SHP77 (cell line): ENCODE measurements around the gene ACE.
"Not testable (repeated sequence)": the region's sequence is repeated elsewhere in the genome, so short reads cannot be mapped to it uniquely, and the experiment has no call there.

ENCODE experiments used
- DNase-seq, 2 experiments: peaks; one replicate each; lab custom pipeline; 2025; lab: John Stamatoyannopoulos, UW

Gene ACE

DNA sequence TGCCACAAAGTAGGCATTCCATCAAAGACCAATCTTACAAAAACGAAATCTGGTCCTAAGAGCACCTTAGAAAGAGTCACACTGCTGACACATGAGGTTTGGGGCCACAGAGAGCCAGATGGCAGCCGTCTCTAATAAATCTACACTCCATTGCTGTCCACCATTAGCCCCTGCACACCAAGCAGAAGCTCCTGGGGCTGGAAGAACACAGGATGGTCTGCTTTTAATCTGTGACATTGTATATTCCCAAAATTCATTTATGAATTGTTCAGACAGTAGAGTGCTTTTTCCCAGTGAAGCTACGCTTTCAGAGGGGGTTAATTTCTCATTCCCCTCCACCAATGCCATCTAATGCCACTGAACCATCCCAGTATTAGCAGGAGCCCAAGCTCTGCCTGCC is 32.4 kb upstream of the ACE start:
- DNase-seq: no peak

GRCh38 chr17:63445065-63445464 is 31.8 kb upstream of the ACE start:
- DNase-seq: no peak

DNA sequence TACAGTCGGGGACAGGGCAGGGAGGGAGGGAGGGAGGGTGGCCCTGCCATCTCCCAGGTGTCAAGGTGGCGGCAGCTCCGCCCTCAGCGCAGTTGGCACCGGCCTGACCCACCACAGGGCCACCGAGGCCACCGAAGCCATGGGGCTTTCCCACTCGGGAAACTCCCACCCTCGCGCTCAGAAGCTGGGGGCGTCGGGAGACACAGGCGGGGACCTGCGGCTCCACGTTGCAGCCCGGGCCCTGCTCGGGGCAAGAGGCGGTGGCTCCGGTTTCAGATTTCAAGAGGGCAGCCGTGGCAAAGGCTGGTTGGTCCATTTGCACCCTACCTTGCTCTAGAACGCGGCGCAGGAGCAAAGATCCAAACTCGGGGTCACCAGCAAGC is 31.3 kb upstream of the ACE start:
- peak; percentile 48 to 55 for DNase-seq

DNA sequence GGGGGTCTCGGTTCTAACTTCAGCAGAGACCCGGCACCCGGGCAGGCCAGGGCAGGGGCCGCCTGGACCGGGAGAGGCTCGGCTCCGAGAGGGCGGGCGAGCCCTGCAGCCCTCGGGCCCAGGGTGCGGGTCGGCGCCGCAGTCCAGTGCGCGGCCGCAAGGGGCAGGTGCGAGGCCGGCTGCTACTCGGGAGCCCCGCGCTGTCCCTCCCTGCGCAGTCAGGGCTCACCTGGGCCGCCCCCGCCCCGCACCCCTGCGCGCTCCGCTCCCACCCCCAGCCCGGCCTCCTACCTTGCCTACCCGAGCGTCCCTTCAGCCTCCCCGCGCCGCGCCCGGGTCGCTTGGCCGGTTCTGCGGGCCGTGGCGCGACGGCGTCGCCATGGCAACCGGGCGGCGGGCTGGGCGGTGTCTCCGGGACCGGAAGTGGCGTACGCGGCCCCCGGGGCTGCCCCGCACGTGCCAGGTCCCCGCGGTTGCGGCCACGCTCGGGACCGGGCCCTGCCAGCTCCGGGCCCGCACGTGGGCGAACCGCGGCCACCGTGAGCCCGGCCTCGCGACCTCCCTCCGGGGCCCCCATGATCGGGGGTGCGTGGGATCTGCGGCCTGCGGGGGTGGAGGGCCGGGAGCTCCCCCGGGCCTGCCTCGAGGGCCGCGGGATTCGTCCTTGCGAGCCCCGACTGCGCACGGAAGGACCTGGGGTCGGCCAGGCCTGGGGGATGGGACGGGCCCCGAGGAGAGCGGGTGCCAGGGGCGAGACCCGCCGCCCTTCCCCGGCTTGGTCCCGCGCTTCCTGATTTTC is 30.7 kb upstream of the ACE start, which contains the start of gene CYB561:
CYB561 (minus strand) TSS at position 353 of the 799 bp plus-strand sequence. CDS start 8,759 bp downstream, outside the sequence.
- peak; percentile 54 to 83 for DNase-seq

GRCh38 chr17:63446753-63447470 is 29.9 kb upstream of the ACE start:
- peak; percentile 51 to 73 for DNase-seq

DNA sequence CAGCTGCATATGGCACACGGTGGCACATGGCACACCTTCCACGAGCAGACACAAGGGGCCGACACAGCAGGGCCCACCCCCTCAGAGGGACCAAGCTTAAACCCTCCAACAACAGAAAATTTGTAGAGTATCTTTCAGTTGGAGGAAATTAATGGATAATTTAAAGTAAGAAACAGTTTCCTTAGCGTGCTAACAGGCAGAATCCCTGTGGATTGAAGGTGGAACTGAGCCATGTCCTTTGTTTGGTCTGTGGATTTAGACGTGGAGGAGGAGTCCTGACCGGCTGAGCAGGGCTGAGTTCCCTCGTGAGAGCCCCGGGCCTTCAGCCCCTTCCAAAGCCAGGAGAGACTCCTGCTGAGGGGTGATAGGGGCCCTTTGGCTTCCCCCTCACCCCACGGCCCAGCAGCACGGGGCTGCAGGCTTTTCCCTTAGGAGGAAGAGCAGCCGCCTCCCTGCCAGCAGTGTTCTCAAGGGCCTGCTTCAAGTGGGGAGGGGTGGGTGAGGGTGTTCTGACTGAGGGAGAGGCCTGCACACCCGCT is 29.3 kb upstream of the ACE start:
- DNase-seq: no peak

DNA sequence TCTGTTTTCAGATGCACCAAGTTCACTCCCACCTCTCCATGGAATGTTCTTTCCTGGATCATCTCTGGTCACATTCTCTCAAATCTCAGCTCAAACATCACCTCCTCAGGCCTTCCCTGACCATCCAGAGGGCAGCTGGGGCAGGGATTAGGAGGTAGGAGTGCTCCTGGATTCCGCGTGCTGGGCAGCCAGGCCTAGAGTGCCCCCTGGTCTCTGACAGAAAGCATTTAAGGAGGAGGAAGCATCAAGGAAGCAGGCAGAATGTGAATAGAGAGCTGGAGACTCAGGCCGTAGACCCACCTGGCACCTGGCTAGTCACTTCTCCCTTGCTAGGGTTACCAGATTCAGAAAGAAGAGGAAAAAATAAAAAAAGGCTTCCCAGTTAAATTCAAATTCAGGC is 28.2 kb upstream of the ACE start:
- DNase-seq: no peak

DNA sequence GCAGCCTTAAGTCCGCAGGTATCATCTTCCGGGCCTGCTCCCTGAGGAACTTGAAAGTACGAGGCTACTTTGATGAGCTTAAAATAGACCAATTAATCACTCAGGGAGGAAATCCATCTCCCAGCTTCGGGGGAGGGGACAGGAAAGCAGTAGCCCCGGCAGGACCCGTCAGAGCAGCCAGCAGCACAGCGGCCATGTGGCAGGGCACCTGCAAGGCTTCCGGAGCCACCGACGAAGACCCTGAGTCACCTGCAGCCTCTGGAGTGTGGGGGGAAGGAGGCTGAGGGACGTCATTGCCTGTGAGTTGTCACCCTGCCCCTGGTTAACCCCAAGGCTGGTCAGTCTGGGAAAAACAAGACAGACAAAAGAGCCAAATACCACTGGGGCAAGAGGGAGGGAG is 26.3 kb upstream of the ACE start:
- peak in 1 of 2 experiments; percentile 6 for DNase-seq

GRCh38 chr17:63451150-63451549 is 25.7 kb upstream of the ACE start:
- no peak for DNase-seq

- no peak for DNase-seq
Observed at GRCh38 chr17:63452046-63452961, 24.6 kb upstream of the ACE start.

GRCh38 chr17:63452962-63453551 is 23.8 kb upstream of the ACE start:
- no peak for DNase-seq

DNA sequence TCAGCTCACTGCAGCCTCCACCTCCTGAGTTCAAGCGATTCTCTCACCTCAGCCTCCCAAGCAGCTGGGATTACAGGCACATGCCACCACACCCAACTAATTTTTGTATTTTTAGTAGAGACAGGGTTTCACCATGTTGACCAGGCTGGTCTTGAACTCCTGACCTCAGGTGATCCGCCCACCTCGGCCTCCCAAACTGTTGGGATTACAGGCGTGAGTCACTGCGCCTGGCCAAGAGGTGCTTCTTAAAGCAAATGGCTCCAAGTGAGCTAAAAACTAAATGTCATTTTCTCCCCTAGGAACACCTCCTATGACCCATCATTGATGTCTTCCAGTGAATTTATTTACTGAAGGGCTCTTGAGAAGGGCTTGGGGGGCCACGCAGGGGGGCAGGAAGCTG is 22.5 kb upstream of the ACE start:
- not testable (repeated sequence) for DNase-seq

- no peak for DNase-seq
Observed at GRCh38 chr17:63454915-63455314, 21.9 kb upstream of the ACE start.

DNA sequence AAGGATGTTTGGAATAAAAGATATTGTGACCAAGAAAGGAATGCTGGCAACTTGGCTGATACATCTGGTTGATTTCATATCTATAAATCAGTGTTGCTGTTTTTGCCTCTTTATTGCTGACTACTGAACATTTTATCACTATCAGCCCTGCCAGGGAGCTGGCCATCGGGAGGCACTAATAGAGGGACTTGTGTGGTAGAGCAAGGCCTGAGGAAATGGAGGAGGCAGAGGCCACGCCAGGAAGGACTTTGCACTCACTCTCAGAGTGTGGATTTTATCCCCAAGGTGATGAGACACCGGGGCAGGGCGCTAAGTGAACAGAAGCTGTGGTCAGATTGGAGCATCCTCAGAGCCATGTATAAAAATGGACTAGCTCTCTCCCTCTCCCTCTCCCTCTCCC is 21.4 kb upstream of the ACE start:
- no peak for DNase-seq

DNA sequence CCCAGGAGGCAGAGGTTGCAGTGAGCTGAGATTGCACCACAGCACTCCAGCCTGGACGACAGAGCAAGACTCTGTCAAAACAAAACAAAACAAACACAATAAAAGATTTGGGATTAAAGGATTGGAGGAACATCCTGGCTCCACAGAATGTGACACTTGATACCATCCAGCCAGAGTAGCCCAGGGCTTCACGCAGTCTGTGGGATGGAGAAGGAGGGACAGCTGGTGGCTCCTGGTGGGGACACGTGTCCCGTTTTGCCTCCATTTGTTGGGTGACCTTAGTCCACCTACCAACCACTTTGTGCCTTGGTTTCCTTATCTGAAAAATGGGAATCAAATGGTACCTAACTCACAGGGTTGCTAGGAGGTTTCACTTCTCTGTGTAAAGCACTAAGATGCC is 18.4 kb upstream of the ACE start:
- DNase-seq: no peak

- no peak for DNase-seq
Observed at GRCh38 chr17:63460018-63460417, 16.8 kb upstream of the ACE start.

DNA sequence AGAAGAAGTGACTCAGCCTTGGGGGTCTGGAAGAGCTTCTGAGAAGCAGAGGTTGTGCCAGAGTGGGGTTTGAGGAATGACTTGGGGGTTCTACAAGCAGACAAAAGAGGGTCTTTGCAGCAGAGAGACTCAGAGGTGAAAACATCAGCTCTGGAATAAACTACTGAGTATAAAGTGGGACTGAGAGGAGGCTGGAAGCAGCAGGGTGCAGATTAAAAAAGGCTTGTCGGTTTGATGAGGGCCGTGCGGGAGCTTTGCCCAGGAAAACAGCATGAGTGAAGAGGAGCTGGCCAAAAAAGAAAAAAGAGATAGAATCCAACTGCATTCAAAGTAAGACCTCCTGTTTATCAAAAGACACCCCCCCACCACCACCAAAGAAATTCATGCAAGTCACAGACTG is 13.1 kb upstream of the ACE start:
- no peak for DNase-seq

GRCh38 chr17:63464691-63465236 is 12.1 kb upstream of the ACE start:
- DNase-seq: no peak

GRCh38 chr17:63468099-63468498 is 8.8 kb upstream of the ACE start:
- DNase-seq: not testable (repeated sequence)

DNA sequence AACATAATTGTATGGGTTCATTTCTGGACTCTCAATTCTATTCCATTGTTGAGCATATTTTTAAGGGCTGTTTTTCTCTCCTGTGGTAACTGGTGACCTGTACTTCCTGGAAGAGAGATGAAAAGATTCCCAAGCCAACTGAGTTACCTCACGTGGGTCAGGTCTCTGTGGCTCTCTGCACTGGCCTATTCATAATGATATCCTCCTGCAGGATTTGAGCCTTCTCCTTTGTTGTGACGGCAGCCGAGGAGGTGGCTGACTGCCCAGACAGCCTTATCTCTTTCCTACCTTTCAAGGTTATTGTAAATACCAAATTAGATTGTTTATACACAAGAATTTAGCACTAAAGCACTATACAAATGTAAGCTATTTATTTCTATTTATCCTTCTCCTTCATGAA is 2.7 kb upstream of the ACE start:
- DNase-seq: no peak
